Measurements from ENCODE around the gene PAOX. TPM values are rescaled to one million over a fixed set of nuclear protein-coding genes. Genes with fewer than 3 reads are reported as not detected.

The PAOX gene
- polyA plus RNA-seq, 1 experiment = 4.5 TPM

DNA sequence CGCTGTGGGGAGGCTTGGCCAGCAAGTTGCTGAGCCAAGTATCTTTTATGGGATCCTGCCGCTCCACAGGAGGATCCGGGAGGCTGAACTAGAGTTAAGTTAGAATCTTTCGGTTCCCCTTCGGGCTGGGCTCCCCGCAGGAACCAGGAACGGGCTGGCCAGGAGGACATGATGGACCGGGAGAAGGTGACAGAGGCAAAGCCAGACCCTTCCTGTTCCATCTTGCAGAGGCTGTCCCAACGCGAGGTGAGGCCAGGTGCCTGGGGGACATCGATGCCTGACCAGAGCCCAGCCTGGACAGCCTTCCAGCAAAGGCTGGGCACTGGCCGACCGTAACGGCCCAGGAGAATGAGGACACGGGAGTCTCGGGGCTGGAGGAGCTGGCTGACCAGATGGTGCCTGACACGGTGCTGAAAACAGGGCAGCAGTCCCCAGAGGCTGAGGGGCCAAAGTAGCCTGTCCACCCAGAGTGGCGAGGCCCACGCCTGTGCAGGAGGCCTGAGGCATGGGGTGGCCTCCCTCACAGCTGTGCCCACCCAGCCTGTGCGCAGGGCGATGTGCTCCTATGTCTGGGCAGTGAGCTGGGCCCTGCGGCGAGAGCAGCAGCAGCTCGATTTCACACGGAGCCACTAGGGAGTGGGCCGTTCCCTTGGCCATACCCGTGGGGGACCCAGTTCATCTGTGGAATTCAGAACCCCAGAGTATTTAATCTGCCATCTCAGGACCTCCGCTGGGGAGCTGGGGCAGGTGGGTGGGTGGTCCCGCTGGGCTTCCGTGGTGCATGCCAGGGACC, 1.8 kb upstream of the PAOX start:
- TF ChIP-seq, protein P1, sequence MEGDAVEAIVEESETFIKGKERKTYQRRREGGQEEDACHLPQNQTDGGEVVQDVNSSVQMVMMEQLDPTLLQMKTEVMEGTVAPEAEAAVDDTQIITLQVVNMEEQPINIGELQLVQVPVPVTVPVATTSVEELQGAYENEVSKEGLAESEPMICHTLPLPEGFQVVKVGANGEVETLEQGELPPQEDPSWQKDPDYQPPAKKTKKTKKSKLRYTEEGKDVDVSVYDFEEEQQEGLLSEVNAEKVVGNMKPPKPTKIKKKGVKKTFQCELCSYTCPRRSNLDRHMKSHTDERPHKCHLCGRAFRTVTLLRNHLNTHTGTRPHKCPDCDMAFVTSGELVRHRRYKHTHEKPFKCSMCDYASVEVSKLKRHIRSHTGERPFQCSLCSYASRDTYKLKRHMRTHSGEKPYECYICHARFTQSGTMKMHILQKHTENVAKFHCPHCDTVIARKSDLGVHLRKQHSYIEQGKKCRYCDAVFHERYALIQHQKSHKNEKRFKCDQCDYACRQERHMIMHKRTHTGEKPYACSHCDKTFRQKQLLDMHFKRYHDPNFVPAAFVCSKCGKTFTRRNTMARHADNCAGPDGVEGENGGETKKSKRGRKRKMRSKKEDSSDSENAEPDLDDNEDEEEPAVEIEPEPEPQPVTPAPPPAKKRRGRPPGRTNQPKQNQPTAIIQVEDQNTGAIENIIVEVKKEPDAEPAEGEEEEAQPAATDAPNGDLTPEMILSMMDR (IDR thresholded peaks at IDR 0.05; ENCODE audit: insufficient read depth, low read depth, low read length) = no peak
- no peak overlapping the region for H3K4me3 ChIP-seq (ENCODE audit: low read depth, low read length)
- POLR2A ChIA-PET = no interaction called here
- CTCF ChIA-PET = interaction anchor here (0.6 to 1.4 kb wide), 2 partner anchors 15 to 48 kb away, joined by 3 to 4 read pairs; no protein-coding TSS in a partner anchor
- no peak for DNase-seq (ENCODE audit: low read depth)
- H3K27me3 ChIP-seq (ENCODE audit: control insufficient read depth, insufficient read depth, low read length) = no peaks in the 10 kb centered on the region
- no peaks in the 10 kb centered on the region for H3K36me3 ChIP-seq (ENCODE audit: control insufficient read depth, insufficient read depth, low read length)

DNA sequence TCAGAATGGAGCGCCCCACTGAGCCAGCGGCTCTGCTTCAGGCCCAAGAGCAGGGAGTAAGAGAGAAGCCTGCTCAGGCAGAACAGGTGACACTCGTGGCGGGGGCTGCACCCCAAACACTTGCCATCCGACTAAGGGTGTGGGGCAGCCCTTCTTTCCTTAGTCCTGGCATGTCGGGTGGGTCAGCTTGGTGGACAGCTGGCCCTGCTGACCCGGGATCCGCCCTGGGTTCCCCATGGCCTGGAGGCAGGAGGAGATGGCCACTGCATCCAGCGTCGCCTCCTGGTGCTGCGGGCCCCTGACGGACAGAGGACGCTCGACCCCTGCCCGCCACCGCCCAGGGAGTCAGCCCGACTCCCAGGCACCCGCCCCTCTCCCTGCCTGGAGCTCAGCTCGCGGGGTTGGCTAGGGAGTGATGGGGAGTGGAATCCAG, 1.2 kb upstream of the PAOX start:
- ChIA-PET POLR2A (interaction anchor here (0.7 kb wide), 1 partner anchor 9 kb away, joined by 3 read pairs; no protein-coding TSS in a partner anchor), CTCF (interaction anchor here (0.6 to 1.2 kb wide), 3 partner anchors 16 to 60 kb away, joined by 3 to 5 read pairs (median 3); no protein-coding TSS in a partner anchor)
- H3K4me3 ChIP-seq (ENCODE audit: low read depth, low read length) = peak overlapping the region; percentile 88
- H3K36me3 ChIP-seq (ENCODE audit: control insufficient read depth, insufficient read depth, low read length) = no peaks in the 10 kb centered on the region
- TF ChIP-seq, protein P1 (IDR thresholded peaks at IDR 0.05; ENCODE audit: insufficient read depth, low read depth, low read length) = no peak
- DNase-seq (ENCODE audit: low read depth) = no peak
- H3K27me3 ChIP-seq (ENCODE audit: control insufficient read depth, insufficient read depth, low read length) = no peaks in the 10 kb centered on the region

DNA sequence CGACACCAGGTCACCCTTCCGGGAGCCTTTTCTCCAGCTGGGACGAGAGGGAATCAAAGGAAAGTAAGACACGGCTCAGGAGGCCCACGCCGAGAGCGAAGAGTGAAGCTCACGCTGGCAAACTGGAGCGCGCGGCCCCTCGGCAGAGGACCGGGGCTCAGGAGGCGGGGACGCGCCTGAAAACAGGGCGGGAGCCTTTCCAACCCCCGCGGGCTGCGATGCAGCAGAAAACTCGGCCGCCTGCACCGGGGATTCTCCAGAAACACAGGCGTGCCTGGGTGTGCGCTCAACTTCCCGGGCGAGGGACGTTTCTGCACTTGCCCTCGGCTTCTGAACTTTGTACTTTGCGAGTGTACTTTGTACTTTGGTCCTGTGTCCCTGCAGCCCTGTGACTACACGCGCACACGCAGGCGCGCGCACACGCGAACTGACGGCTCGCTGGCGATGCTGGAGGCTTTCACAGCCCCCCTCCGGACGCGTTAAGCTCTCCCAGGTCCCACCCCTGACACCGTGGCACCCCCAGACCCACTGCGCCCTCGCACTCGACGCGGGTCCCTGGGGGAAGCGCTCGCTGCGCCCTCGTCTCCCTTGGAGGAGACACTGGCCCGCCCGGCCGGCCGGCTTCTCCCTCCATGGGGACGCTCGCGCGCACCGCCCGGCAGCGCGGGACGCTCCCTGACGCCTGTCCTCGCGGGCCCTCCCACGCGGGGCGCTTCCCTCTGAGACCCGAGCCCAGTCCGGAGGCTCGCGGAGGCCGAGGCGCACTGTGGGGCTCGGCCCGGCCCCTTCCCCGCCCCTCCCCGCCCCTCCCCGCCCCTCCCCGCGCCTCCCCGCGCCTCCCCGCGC, 588 bp upstream of the PAOX start:
- Histone ChIP-seq H3K4me3 (ENCODE audit: low read depth, low read length) (peak overlapping the region; percentile 88), H3K27me3 (ENCODE audit: control insufficient read depth, insufficient read depth, low read length) (no peaks in the 10 kb centered on the region), H3K36me3 (ENCODE audit: control insufficient read depth, insufficient read depth, low read length) (no peaks in the 10 kb centered on the region; the same call in 1 of the 2 replicates)
- CTCF ChIA-PET = interaction anchor here (1.0 to 1.2 kb wide), 2 partner anchors 49 to 59 kb away, joined by 3 to 5 read pairs; no protein-coding TSS in a partner anchor
- TF ChIP-seq, protein P1 (IDR thresholded peaks at IDR 0.05; ENCODE audit: insufficient read depth, low read depth, low read length) = no peak
- POLR2A ChIA-PET = interaction anchor here (0.5 to 0.7 kb wide), 2 partner anchors 9 to 49 kb away, joined by 3 to 7 read pairs; no protein-coding TSS in a partner anchor
- DNase-seq (ENCODE audit: low read depth) = no peak

DNA sequence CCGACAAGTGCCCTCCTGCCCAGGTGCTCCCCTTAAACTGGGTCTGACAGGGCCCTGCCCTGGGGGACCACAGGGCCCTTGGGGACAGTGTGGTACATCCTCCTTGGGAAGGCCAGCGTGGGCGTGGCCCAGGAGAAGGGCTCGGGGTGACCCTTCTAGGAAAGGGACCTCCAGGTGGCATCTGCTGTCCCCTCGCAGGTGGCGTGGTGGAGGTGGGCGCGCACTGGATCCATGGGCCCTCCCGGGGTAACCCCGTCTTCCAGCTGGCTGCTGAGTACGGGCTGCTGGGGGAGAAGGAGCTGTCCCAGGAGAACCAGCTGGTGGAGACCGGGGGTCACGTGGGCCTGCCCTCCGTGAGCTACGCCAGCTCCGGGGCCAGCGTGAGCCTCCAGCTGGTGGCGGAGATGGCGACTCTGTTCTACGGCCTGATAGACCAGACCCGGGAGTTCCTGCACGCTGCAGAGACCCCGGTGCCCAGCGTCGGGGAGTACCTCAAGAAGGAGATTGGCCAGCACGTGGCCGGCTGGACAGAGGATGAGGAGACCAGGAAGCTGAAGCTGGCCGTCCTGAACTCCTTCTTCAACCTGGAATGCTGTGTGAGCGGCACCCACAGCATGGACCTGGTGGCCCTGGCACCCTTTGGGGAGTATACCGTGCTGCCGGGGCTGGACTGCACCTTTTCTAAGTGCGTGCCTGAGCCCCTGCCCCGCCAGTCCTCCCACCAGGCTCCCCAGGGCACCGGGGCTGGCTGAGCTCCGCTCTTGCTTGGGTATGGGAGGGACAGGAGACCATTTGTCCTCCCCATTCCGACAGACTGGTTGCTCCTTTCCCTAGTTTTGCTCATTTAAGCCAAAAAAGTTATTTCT, 972 bp downstream of the PAOX start:
- no peak for DNase-seq (ENCODE audit: low read depth)
- TF ChIP-seq, protein P1 (IDR thresholded peaks at IDR 0.05; ENCODE audit: insufficient read depth, low read depth, low read length) = no peak
- Histone ChIP-seq H3K27me3 (ENCODE audit: control insufficient read depth, insufficient read depth, low read length) (no peaks in the 10 kb centered on the region), H3K36me3 (ENCODE audit: control insufficient read depth, insufficient read depth, low read length) (peaks cover 1% of the 10 kb centered on the region; the same call in 1 of the 2 replicates), H3K4me3 (ENCODE audit: low read depth, low read length) (peak overlapping the region; percentile 61)
- ChIA-PET POLR2A (no interaction called here), CTCF (interaction anchor here (0.7 kb wide), 1 partner anchor 8 kb away, joined by 3 read pairs; no protein-coding TSS in a partner anchor)

Measured in BJ (cell line).